ENCODE data around the gene MTFP1.
A peak's percentile ranks its signal among the peaks of the same experiment; 100 is the strongest.
"Not testable (repeated sequence)": the region's sequence is repeated elsewhere in the genome, so short reads cannot be mapped to it uniquely, and the experiment has no call there.

MTFP1 gene

DNA sequence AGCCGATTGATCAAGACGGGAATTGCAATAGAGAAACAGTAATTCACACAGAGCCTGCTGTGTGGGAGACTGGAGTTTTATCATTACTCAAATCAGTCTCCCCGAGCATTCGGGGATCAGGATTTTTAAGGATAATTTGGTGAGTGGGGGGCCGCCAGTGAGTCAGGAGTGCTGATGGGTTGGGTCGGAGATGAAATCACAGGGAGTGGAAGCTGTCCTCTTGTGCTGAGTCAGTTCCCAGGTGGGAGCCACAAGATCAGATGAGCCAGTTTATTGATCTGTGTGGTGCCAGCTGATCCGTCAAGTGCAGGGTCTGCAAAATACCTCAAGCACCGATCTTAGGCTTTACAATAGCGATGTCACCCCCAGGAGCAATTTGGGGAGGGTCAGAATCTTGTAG lies 15.5 kb downstream of the MTFP1 start:
- ATAC-seq (ENCODE audit: low read depth) (no peak), DNase-seq (ENCODE audit: low spot score in 2 of 2) (no peak)
- Mint-ChIP-seq H3K4me3 (no peak overlapping the region), H3K27me3 (peaks cover 33% of the 10 kb centered on the region), H3K9me3 (peaks cover 8% of the 10 kb centered on the region), H3K27ac (no peak overlapping the region), H3K4me1 (peaks cover 6% of the 10 kb centered on the region), H3K36me3 (peaks cover 9% of the 10 kb centered on the region)

DNA sequence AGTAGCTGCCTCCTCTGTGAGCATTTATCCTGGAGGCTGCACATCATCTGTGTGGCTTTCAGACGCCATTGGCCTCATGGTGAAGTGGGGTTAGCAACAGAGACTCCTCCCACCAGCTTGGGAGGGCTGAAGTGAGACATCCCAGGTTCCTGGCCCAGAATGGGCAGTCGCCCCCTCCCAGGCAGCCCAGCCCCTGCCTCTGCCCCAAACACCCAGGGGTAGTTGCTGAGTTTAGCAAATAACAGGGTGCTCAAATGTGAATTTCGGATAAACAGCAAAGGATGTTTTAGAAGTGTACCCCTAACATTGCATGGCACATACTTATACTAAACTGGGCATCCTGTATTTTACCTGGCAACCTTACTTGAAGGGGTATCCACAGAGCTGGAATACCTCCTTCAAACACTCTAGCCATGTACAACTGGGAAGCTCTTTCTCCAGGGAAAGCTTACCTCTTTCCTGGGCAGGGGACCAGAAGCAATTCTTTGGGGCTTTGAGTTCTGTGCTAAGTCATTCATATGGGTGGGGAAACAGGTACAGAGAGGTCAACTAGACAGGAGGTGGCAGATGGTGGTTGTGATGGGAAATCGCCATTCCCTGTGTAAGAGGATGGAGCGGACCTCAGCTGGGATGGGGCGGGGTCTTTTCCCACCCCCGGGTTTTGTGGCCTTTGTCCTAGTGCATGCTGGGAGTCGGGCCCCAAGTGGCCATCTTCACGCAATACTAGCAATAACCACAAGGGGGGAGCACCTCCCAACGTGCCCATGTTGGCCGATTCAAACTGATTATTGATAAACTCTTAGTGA lies 19.3 kb downstream of the MTFP1 start:
- peak; percentile 15 for ATAC-seq (ENCODE audit: low read depth)
- peaks cover 6% of the 10 kb centered on the region for H3K4me1 Mint-ChIP-seq
- no peak overlapping the region for H3K4me3 Mint-ChIP-seq
- H3K27me3 Mint-ChIP-seq, result peaks cover 39% of the 10 kb centered on the region
- H3K9me3 Mint-ChIP-seq, result peaks cover 4% of the 10 kb centered on the region
- no peak overlapping the region for H3K27ac Mint-ChIP-seq
- H3K36me3 Mint-ChIP-seq, result peaks cover 5% of the 10 kb centered on the region
- DNase-seq (ENCODE audit: low spot score in 2 of 2), result peak in 1 of 2 donors; percentile 36

DNA sequence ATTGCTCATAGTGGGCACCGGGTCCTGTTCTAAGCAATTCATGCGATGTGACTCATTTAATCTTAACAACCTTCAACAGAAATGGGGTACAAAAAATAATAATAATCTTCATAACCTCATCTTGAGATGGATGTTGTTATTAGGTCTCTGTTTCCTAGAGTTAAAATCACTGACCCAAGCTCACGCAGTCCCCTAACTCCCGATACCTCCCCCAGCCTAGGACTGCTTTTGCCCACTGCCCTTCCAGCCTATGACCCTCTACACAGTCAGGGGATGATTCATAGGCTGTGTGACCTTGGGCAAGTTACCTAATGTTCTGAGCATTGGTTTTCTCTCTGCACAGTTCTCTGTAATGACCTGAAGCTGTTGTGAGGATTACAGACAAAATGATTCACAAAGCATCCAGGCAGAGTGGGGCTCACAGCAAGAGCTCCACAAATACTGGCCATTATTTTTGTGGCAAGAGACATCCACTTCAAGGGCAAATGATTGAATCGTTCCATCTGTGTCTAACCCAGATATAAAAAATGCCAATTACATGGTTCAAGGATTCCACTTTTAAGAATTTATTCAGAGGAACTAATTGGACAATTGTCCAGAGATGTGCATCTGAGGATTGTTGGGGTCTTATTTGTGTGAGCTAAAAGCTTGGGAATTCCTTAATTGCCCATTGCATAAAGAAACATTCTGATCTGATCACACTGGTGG lies 20.0 kb downstream of the MTFP1 start:
- Mint-ChIP-seq H3K9me3 (peaks cover 4% of the 10 kb centered on the region), H3K4me3 (no peak overlapping the region), H3K27me3 (peaks cover 35% of the 10 kb centered on the region), H3K27ac (no peak overlapping the region), H3K4me1 (peaks cover 6% of the 10 kb centered on the region), H3K36me3 (peaks cover 2% of the 10 kb centered on the region)
- DNase-seq (ENCODE audit: low spot score in 2 of 2), result no peak
- no peak for ATAC-seq (ENCODE audit: low read depth)

DNA sequence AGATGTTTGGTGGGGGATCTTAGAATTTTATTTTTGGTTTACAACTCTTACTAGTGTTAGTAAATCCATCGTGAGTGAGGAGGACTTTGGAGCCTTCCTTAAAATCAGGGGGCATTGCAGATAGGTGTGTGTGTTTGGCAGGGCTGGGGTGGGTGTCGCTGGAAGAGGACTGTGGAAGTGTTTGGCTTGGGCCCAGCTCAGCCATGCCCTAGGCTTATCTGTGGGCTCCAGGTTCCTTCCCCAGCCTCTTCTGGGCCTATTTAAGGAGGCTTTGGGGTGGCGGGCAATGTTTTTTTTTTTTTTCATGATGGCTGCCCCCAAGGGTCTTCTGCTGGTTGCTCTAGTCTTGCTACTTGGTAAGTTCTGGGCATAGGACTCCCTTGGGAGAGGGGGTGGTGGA lies 22.1 kb downstream of the MTFP1 start:
- no peak for ATAC-seq (ENCODE audit: low read depth)
- Mint-ChIP-seq H3K4me3 (no peak overlapping the region), H3K27ac (no peak overlapping the region), H3K4me1 (peaks cover 4% of the 10 kb centered on the region), H3K9me3 (peaks cover 4% of the 10 kb centered on the region), H3K27me3 (peaks cover 41% of the 10 kb centered on the region), H3K36me3 (peaks cover 2% of the 10 kb centered on the region)
- DNase-seq (ENCODE audit: low spot score in 2 of 2), result no peak

DNA sequence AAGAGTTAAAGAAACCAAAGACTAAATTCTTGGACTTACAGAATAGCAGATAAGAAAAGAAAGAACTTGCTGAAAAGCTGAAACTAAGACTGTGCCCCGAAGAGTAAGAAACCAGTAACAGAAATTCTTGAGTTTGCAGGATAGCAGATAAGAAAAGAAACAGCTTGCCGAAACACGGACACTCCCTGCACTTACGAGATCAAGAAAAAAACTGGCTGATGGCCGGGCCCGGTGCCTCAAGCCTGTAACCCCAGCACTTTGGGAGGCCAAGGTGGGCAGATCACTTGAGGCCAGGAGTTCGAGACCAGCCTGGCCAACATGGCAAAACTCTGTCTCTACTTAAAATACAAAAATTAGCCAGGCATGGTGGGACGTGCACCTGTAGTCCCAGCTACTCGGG lies 25.9 kb downstream of the MTFP1 start:
- not testable (repeated sequence) for H3K4me3 Mint-ChIP-seq; H3K9me3 Mint-ChIP-seq; H3K27ac Mint-ChIP-seq; H3K36me3 Mint-ChIP-seq; ATAC-seq (ENCODE audit: low read depth); H3K4me1 Mint-ChIP-seq; DNase-seq (ENCODE audit: low spot score in 2 of 2)
- H3K27me3 Mint-ChIP-seq, result peaks cover 27% of the 10 kb centered on the region

DNA sequence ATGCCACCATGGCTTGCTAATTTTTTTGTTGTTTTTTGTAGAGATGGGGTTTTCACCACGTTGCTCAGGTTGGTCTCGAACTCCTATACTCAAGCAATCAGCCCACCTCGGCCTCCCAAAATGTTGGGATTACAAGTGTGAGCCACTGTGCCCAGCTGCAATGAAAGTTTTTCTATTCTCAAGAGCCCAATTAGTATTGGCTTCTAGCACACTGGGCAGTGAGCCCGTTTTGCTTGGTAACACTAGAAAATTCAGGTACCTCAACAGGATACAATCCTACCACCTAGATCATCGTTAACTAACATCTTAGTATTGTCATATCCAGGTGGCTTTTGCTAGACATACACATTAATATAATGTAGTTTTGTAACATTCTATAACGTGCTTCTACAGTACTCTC lies 27.3 kb downstream of the MTFP1 start:
- peaks cover 5% of the 10 kb centered on the region for H3K9me3 Mint-ChIP-seq
- ATAC-seq (ENCODE audit: low read depth) (no peak), DNase-seq (ENCODE audit: low spot score in 2 of 2) (no peak)
- peaks cover 25% of the 10 kb centered on the region for H3K27me3 Mint-ChIP-seq
- H3K27ac Mint-ChIP-seq, result no peak overlapping the region
- no peaks in the 10 kb centered on the region for H3K4me1 Mint-ChIP-seq
- H3K36me3 Mint-ChIP-seq, result no peaks in the 10 kb centered on the region
- H3K4me3 Mint-ChIP-seq, result no peak overlapping the region

DNA sequence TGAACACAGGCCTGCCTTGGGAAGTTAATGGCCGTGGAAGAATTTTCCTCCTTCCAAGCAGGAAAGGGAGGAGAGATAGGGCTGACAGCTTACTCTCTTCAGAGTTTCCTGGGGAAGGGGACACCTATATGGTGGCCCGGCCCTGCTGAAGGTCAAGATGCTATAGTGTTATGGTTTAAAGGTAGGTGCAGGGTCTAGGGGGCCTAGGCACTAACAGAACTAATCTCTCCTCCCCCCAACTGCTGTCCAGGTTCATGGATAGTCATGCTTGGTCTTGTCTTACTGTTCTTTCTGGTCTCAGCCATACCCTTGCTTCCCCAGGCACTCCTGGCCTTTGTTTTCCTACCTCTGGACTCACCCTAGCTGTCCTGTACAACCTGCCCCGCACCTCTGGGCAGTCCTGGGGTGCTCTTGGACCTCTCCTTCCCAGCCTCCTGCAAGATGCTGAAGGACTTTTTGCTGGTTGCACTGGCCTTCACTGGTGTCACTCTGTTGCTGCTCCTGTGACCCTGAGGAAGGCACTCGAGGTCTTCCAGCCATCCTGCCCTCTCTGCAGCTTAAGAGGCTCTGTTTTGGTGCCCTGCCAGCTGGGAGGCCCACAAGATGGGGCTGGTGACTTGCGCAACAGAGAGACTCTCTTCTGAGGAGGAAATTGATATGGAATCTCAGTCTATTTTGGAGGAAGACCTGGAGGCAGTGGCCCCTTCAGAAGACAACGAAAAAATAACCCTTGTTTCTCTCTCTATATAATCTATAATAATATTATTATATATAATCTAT lies 28.4 kb downstream of the MTFP1 start:
- no peak for ATAC-seq (ENCODE audit: low read depth)
- Mint-ChIP-seq H3K27ac (no peak overlapping the region), H3K4me1 (no peaks in the 10 kb centered on the region), H3K9me3 (peaks cover 5% of the 10 kb centered on the region), H3K27me3 (peaks cover 22% of the 10 kb centered on the region), H3K36me3 (no peaks in the 10 kb centered on the region), H3K4me3 (no peak overlapping the region)
- no peak for DNase-seq (ENCODE audit: low spot score in 2 of 2)

DNA sequence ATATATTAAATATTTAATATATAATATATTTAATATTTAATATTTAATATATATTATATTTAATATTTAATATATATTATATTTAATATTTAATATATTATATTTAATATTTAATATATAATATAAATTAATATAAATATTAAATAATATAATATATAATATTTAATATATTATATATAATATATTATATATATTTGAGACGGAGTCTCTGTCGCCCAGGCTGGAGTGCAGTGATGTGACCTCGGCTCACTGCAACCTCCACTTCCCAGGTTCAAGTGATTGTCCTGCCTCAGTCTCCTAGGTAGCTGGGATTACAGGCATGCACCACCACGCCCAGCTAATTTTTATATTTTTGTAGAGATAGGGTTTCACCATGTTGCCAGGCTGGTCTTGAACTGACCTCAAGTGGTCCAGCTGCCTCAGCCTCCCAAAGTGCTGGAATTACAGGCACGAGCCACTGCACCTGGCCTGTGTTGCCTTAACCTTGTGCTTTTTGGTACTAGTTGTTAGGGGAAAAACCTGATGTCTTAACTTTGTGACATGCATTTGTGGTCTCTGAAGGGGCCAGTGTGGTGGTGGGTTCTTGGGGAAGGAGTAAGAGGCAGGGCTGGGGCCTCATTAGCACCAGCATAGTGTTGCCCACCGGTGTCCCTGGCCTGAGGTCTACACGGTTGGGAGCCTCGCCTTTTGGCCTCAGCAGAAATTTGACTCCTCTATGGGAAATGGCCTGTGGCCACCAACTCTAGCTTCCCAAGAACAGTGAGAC lies 29.7 kb downstream of the MTFP1 start:
- no peak overlapping the region for H3K27ac Mint-ChIP-seq
- no peak overlapping the region for H3K4me3 Mint-ChIP-seq
- DNase-seq (ENCODE audit: low spot score in 2 of 2) (no peak), ATAC-seq (ENCODE audit: low read depth) (no peak)
- peaks cover 5% of the 10 kb centered on the region for H3K9me3 Mint-ChIP-seq
- peaks cover 2% of the 10 kb centered on the region for H3K4me1 Mint-ChIP-seq
- H3K36me3 Mint-ChIP-seq, result no peaks in the 10 kb centered on the region
- peaks cover 26% of the 10 kb centered on the region for H3K27me3 Mint-ChIP-seq

DNA sequence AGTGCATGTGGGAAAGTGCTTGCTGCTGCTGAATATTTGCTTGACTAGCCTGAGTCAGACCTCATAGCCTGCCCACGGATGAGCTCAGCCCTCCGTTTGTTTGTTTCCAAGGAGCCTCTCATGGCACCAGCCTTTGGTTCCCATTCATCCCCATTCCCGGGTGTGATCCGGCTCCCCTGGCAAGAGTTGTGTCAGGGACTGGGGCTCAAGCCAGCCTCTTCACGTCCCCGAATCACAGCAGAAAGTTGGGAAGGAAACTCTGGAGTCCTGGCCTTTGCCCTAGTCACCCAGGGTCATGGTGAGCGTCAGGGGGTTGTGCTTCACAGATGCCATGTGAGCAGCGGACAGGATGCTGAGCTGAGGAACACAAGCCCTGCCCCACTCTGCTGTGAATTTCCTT lies 32.4 kb downstream of the MTFP1 start:
- Mint-ChIP-seq H3K27ac (no peak overlapping the region), H3K9me3 (peaks cover 5% of the 10 kb centered on the region), H3K36me3 (no peaks in the 10 kb centered on the region), H3K27me3 (peaks cover 18% of the 10 kb centered on the region), H3K4me1 (peaks cover 2% of the 10 kb centered on the region), H3K4me3 (no peak overlapping the region)
- ATAC-seq (ENCODE audit: low read depth) (no peak), DNase-seq (ENCODE audit: low spot score in 2 of 2) (no peak)

DNA sequence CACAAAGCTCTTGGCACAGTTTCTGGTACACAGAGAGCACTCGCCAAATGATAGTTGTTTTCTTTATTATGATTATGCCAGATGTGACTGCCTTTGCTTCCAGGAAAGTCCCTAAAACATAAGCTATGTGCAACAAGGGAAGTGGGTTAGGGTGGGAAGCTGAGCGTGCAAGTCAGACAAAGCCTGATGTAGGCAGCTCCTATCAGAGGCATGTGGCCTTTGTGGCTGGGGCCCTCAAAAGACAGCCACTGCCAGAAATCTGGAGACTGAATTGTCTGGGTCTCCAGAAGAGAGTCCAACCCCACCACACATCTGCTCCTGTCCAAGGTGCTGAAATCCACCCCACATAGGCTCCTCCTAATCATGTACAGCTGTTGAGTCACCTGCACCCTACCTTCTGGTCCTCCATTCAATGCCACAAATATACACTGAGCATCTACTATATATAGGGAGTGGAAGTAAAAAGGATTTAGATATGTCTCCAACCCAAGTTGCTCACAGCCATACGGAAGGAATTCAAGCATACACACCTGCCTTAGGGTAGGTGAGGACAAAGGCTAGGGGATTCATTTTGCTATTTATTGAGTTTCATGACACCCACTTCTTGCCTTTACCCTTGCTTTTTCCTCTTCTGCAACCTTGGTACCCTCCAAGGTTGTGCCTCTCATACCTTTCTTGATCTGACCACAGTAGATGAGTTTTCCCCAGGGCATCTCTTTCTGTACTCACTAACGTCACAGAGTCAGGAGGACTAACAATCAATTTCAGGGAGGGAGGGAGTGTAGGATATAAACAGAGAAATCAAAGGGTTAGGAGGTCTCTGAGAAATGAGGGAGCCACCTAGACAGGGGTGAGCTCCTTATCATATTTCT lies 33.8 kb downstream of the MTFP1 start:
- peaks cover 17% of the 10 kb centered on the region for H3K27me3 Mint-ChIP-seq
- H3K4me1 Mint-ChIP-seq, result peaks cover 2% of the 10 kb centered on the region
- H3K27ac Mint-ChIP-seq, result no peak overlapping the region
- no peaks in the 10 kb centered on the region for H3K36me3 Mint-ChIP-seq
- peaks cover 5% of the 10 kb centered on the region for H3K9me3 Mint-ChIP-seq
- no peak overlapping the region for H3K4me3 Mint-ChIP-seq
- ATAC-seq (ENCODE audit: low read depth) (peak; percentile 64), DNase-seq (ENCODE audit: low spot score in 2 of 2) (no peak)

DNA sequence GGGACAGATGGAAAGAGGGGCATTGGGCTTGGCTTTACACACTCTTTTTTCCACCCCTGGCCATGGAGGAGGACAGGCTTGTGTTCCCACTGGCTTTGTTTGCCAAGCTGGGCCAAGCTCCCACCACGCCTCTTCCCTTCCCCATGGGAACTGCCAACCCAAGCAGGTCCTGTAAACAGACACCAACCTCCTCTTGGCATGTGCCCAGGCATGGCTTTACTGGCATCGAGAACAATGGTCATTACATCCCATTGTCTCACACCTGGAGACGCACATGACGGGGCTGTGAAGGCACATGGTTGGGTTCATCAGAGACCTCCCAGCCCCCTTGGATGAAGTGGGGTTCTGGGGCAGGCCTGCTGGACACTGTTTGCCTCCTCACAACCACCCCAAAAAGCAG lies 34.6 kb downstream of the MTFP1 start:
- DNase-seq (ENCODE audit: low spot score in 2 of 2), result no peak

DNA sequence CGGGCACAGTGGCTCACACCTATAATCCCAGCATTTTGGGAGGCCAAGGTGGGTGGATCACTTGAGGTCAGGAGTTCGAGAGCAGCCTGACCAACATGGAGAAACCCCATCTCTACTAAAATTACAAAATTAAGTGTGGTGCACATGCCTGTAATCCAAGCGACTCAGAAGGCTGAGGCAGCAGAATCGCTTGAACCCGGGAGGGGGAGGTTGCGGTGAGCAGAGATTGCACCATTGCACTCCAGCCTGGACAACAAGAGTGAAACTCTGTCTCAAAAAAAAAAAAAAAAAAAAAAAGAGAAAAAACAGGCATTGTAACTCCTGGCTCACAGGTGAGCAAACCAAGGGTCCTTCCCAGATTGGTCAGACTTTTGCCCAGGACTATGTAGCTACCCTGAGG lies 35.0 kb downstream of the MTFP1 start:
- Mint-ChIP-seq H3K27me3 (peaks cover 25% of the 10 kb centered on the region), H3K9me3 (peaks cover 10% of the 10 kb centered on the region)
- not testable (repeated sequence) for H3K27ac Mint-ChIP-seq; H3K36me3 Mint-ChIP-seq; ATAC-seq (ENCODE audit: low read depth); DNase-seq (ENCODE audit: low spot score in 2 of 2); H3K4me1 Mint-ChIP-seq; H3K4me3 Mint-ChIP-seq

More for the DNA sequence above, 34.6 kb downstream of the MTFP1 start:
- no peaks in the 10 kb centered on the region for H3K36me3 Mint-ChIP-seq
- no peak overlapping the region for H3K27ac Mint-ChIP-seq
- ATAC-seq (ENCODE audit: low read depth), result no peak
- peaks cover 2% of the 10 kb centered on the region for H3K4me1 Mint-ChIP-seq
- H3K4me3 Mint-ChIP-seq, result no peak overlapping the region
- H3K27me3 Mint-ChIP-seq, result peaks cover 22% of the 10 kb centered on the region
- peaks cover 8% of the 10 kb centered on the region for H3K9me3 Mint-ChIP-seq

DNA sequence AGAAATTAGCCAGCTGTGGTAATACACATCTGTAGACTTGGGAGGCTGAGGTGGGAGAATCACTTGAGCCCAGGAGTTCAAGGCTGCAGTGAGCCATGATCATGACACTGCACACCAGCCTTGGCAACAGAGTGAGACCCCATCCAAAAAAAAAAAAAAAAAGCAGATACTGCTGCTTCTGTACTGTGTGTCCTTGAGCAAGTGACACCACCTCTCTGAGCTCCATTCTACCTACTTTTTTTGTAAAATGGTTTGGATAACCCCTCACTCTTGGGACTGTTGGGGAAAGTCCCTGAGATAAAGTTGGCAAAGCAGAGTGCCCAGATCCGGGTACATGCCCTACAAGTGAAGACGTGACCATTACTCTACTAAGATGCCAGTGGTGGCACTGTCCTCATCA lies 43.6 kb downstream of the MTFP1 start:
- Mint-ChIP-seq H3K27me3 (peaks cover 30% of the 10 kb centered on the region), H3K4me3 (no peak overlapping the region), H3K36me3 (peaks cover 3% of the 10 kb centered on the region), H3K4me1 (no peaks in the 10 kb centered on the region), H3K9me3 (peaks cover 7% of the 10 kb centered on the region), H3K27ac (no peak overlapping the region)
- DNase-seq (ENCODE audit: low spot score in 2 of 2) (no peak), ATAC-seq (ENCODE audit: low read depth) (no peak)

All from memory B cell (primary cell).